CD4-positive, alpha-beta T cell treated with Interleukin-4 for 4 hours (primary cell): ENCODE measurements around the gene TNFRSF14.
"Not testable (repeated sequence)": the region's sequence is repeated elsewhere in the genome, so short reads cannot be mapped to it uniquely, and the experiment has no call there.

Experiments
- DNase-seq: peaks from one replicate; pipeline ENCODE4 v3.0.0-alpha.2; 2020

TNFRSF14 gene

GRCh38 chr1:2539312-2539907 lies 16.8 kb upstream of the TNFRSF14 start:
- no peak for DNase-seq

- no peak for DNase-seq
These were observed 15.2 kb upstream of the TNFRSF14 start for GRCh38 chr1:2540816-2541492.

- no peak for DNase-seq
These were observed 14.4 kb upstream of the TNFRSF14 start for GRCh38 chr1:2541619-2542245.

GRCh38 chr1:2542246-2542915 lies 13.8 kb upstream of the TNFRSF14 start:
- no peak for DNase-seq

GRCh38 chr1:2543543-2544092 lies 12.6 kb upstream of the TNFRSF14 start:
- DNase-seq: peak; percentile 26

- no peak for DNase-seq
These were observed 11.9 kb upstream of the TNFRSF14 start for GRCh38 chr1:2544093-2544874.

GRCh38 chr1:2544875-2545640 lies 11.1 kb upstream of the TNFRSF14 start:
- DNase-seq: no peak

GRCh38 chr1:2545754-2546514 lies 10.2 kb upstream of the TNFRSF14 start:
- DNase-seq: peak; percentile 93

- DNase-seq: peak; percentile 91
These were observed 9.5 kb upstream of the TNFRSF14 start for GRCh38 chr1:2546515-2547209.

- peak; percentile 45 for DNase-seq
These were observed 8.7 kb upstream of the TNFRSF14 start for GRCh38 chr1:2547210-2548067.

- DNase-seq: peak; percentile 85
These were observed 8.0 kb upstream of the TNFRSF14 start for GRCh38 chr1:2548068-2548589.

- not testable (repeated sequence) for DNase-seq
These were observed 6.7 kb upstream of the TNFRSF14 start for GRCh38 chr1:2549367-2550029.

- not testable (repeated sequence) for DNase-seq
These were observed 5.8 kb upstream of the TNFRSF14 start for GRCh38 chr1:2550309-2550861.

- not testable (repeated sequence) for DNase-seq
These were observed 4.6 kb upstream of the TNFRSF14 start for GRCh38 chr1:2551544-2551943.

- no peak for DNase-seq
These were observed 4.0 kb upstream of the TNFRSF14 start for GRCh38 chr1:2552189-2552588.

- DNase-seq: not testable (repeated sequence)
These were observed 3.1 kb upstream of the TNFRSF14 start for GRCh38 chr1:2553076-2553475.

GRCh38 chr1:2553871-2554620 lies 2.1 kb upstream of the TNFRSF14 start:
- no peak for DNase-seq
